K562 (cell line): Measurements from ENCODE around the gene CCL27. TPM values are rescaled to one million over a fixed set of nuclear protein-coding genes. Genes with fewer than 3 reads are reported as not detected.

Source experiments
- ARID1B ChIP-seq: fragments of 450-650 bp; IDR thresholded peaks from 2 replicates; pipeline ENCODE4 v1.6.1; 2016; ENCODE audit warnings: antibody characterized with exemption, mild to moderate bottlenecking, inconsistent platforms
- CBFA2T3 ChIP-seq: fragments of 450-650 bp; IDR thresholded peaks from 2 replicates; pipeline ENCODE4 v1.6.1; 2017
- CHD7 ChIP-seq: fragments of 200-600 bp; sonication (generic); IDR thresholded peaks from one replicate; pipeline ENCODE4 v1.6.1; 2012; ENCODE audit warnings: mild to moderate bottlenecking, low read depth, low read length, inconsistent platforms
- CTCFL ChIP-seq: IDR thresholded peaks from 2 replicates; pipeline ENCODE4 v1.6.1; 2011; ENCODE audit warnings: borderline replicate concordance, low read depth, mild to moderate bottlenecking, moderate library complexity, low read length; ENCODE audit not compliant: insufficient read depth, poor library complexity, severe bottlenecking
- DEAF1 ChIP-seq: fragments of 450-650 bp; formaldehyde crosslinking; IDR thresholded peaks from 2 replicates; pipeline ENCODE4 v1.4.0; 2020; ENCODE audit warnings: mild to moderate bottlenecking, moderate library complexity
- PPARD ChIP-seq: fragments of 250-450 bp; sonication (Bioruptor Pico); IDR thresholded peaks from 2 replicates; pipeline ENCODE4 v1.8.0; 2022; ENCODE audit warnings: inconsistent platforms, mild to moderate bottlenecking, moderate library complexity
- SIRT6 ChIP-seq: IDR thresholded peaks from one replicate; pipeline ENCODE4 v1.6.1; 2012; ENCODE audit warnings: low read depth, mild to moderate bottlenecking, control low read depth, inconsistent platforms, low read length, moderate library complexity
- TCFL5 ChIP-seq: fragments of 250-450 bp; sonication (Bioruptor Pico); conservative IDR thresholded peaks from 2 replicates; pipeline ENCODE4 v1.6.1; 2021; ENCODE audit warnings: mild to moderate bottlenecking, moderate library complexity, matching md5 sums
- TFAM ChIP-seq: fragments of 250-450 bp; sonication (Bioruptor Pico); conservative IDR thresholded peaks from 2 replicates; pipeline ENCODE4 v1.5.0; 2021; ENCODE audit warnings: mild to moderate bottlenecking, moderate library complexity
- ZNF212 ChIP-seq: fragments of 450-650 bp; formaldehyde crosslinking; IDR thresholded peaks from 2 replicates; pipeline ENCODE4 v1.4.0; 2020; ENCODE audit warnings: mild to moderate bottlenecking
- ZNF717 ChIP-seq: fragments of 250-450 bp; sonication (Bioruptor Pico); IDR thresholded peaks from 2 replicates; pipeline ENCODE4 v1.5.0; 2021
- polyA plus RNA-seq, 8 experiments: library from polyadenylated mRNA; depleted of rRNA in 4 of 8; stranded (reverse) in 5 of 8; unstranded in 3 of 8; fragments of >200 nt; fragmentation: Nextera tagmentation in 2 of 8; fragmentation: Illumina TruSeq in 1 of 8; extraction: Ambion mirVana in 2 of 8; extraction: Trizol in 1 of 8; gene quantifications; 2 replicates each; pipeline versions ENCODE4 v1.2.1 to v1.2.3, GENCODE V29; 2011 to 2014; ENCODE audit warnings: inconsistent platforms in 1 of 8, missing spikeins in 1 of 8
- total RNA-seq, 7 experiments: library from RNA; depleted of rRNA in 6 of 7; stranded (reverse); fragments of >200 nt in 6 of 7; fragmentation: Illumina TruSeq in 2 of 7; extraction: Trizol in 2 of 7; gene quantifications; 2 replicates each; pipeline versions ENCODE4 v1.2.1 to v1.2.3, GENCODE V29; 2011 to 2021; ENCODE audit warnings: low replicate concordance in 1 of 7

The CCL27 gene
- total and polyA plus RNA-seq, 9 of the 15 experiments (the other 6 are each of a cell fraction or from before 2014, with no cell fraction given) = 0.10 to 0.53 (median 0.27) TPM; not detected in 5

- TF ChIP-seq CTCFL (no peak), TFAM (CRISPR knock-in tag) (no peak), ZNF212 (no peak), DEAF1 (CRISPR knock-in tag) (no peak), ZNF717 (no peak), SIRT6 (no peak), CHD7 (no peak), ARID1B (peak; percentile 38), CBFA2T3 (0 out of 2 replicates have a peak, but pooled peaks have one; percentile 5), PPARD (no peak), TCFL5 (no peak)
Observed at GRCh38 chr9:34651876-34652601, 10.4 kb downstream of the CCL27 start, which contains the start of gene IL11RA (continued).
